NCI-H748 (cell line): ENCODE data around the gene RITA1.
"Not testable (repeated sequence)": the region's sequence is repeated elsewhere in the genome, so short reads cannot be mapped to it uniquely, and the experiment has no call there.

Experiments used
- DNase-seq: peaks from one replicate; lab custom pipeline; 2025; ENCODE audit not compliant: unreplicated experiment; lab: John Stamatoyannopoulos, UW

RITA1 gene, protein sequence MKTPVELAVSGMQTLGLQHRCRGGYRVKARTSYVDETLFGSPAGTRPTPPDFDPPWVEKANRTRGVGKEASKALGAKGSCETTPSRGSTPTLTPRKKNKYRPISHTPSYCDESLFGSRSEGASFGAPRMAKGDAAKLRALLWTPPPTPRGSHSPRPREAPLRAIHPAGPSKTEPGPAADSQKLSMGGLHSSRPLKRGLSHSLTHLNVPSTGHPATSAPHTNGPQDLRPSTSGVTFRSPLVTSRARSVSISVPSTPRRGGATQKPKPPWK

DNA sequence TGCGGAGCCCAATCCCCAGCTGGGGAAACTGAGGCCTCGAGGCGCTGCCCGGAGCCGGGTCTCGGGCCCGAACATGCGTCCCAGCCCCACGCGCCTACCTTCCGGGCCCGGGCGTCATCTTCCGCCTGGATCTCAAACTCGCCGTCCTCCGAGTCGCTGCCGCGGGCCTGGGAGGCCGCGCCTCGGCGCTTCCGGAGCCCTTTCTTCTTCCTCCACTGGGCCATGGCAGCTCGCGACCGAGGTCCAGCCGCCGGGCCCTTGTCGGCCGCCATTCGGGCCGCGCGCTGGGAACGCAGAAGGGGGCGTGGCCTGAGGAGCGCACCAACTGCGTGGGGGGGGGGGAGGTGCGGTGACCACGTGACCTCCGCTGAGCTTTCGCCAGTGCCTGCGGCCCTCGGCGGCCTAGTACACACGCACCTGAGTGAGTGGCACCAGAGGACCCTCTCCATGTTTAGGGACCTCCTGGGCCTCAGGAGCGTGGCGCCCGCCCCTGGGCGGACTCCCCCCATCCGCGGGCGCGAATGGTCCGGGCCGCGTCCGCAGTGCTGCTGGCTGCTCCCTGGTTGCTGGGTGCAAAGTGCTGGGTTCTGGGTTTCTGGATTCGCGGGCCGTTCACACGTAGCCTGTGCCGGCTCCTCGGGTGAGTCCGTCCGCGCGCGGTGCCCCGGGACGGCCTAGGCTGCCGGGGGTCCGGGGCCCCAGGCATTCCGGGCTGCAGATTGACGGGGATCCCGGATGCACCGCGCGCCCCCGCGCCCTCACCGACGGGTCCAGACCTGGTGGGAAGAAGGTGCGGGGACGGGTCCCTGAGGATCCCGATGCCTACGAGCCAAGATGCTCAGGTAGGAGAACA, at the start of gene RITA1, which contains the start of gene DDX54:
RITA1 (plus strand) TSS at position 542 of the 853 bp plus-strand sequence. CDS start 1,026 bp downstream, outside the sequence.
DDX54 (minus strand) TSS at position 299 of the 853 bp plus-strand sequence; CDS start at position 272, 27 bp downstream.
- DNase-seq, result peak; percentile 94

DNA sequence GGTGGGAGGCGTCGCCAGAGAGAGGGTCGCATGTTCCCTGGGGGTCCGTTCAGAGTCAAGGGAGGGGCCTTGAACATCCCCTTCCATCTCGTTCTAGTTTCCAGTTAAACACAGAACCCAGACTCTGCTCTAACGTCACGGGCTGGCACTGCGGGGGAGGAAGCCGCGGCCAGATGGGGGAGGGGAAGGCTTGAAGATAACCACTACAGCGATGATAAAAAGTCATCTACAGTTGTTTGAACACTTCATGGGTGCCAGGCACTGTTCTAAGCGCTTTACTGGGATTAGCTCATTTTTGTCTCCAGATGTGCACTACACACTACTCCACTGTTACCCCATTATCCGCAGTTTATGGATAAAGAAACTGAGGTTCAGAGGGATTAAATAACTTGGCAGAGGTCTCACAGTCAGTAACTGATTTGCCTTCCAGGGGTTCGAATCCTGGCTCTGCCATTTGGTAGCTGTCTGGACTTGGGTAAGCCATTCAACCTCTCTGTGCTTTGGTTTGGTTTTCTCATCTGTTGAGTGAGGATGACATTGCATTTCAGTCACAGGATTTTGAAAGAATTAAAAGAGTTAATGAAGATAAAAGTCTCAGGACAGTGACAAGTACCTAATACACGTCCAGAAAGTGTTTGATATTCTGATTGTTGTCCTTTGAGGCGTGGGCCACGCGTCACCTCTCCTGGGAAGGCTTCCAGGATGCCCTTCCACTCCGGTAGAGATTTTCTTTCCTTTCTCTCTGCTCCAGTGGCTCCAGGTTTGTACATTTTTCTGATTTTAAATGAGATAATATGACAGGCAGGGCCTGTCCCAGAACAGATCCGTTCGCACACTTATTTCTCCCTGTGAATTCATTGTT, 49.2 kb upstream of the RITA1 start:
- peak; percentile 56 for DNase-seq

DNA sequence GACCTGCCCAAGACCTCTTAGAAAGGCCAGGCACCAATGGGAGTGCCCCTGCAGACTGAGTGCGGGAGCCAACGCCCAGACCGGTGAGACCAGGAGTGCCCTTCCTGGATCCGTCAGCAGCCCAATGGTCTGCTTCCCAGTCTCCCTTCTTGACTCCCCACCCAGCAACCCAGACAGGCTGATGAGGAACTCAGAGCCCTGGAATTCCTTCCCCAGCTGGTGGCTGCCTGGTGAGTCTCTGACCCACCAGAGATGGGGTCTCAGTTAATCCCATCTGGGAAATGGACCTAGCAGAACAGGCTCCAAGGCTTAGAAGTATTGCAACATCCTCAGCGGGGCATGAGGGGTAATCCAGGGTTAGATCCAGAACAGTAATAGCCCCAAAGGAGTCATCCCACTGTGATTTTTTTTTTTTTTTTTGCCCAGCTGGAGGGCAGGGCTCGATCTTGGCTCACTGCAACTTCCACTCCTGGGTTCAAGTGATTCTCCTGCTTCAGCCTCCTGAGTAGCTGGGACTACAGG, 48.5 kb upstream of the RITA1 start:
- DNase-seq, result no peak

DNA sequence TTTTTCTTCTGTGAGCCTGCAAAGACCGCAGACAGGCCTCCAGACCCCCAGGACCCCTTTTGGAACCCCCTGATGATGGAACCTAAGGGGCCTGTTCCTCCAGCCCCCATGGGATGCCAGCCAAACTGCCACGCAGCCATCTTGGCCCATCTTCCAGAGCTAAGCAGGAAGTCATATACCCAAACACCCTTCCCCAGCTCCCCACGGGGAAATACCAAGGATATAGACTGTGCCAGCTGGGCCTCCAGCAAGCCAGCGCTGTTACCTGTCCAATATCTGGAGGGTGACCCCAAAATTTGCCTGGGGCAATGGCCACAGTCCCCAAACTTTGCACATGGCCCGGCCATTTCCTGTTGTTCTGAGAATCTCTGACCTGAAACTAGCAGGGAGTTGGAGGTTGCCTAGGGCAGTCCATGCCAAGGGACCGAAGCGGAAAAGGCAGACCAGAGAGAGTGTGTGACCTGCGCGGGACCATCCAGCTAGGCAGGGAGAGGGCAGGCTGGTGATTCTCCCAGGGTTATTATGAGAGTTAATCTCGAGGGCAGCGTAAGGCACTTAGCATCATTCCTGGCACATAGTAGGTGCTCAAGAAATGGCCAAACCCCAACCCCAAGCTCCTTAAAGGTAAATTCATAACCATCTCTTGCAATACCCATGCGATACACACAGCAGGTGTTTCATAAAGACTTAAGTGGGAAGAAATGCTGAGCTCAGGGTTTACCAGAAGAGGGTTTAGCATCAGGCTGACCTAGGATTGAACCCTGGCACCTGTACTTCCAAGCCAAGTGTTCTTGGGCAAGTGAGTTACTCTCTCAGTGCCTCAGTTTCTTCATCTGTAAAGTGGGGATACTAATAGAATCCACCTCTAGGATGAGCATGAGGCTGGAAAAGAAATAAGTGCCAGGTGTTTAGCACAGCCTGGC, 47.4 kb upstream of the RITA1 start:
- no peak for DNase-seq

DNA sequence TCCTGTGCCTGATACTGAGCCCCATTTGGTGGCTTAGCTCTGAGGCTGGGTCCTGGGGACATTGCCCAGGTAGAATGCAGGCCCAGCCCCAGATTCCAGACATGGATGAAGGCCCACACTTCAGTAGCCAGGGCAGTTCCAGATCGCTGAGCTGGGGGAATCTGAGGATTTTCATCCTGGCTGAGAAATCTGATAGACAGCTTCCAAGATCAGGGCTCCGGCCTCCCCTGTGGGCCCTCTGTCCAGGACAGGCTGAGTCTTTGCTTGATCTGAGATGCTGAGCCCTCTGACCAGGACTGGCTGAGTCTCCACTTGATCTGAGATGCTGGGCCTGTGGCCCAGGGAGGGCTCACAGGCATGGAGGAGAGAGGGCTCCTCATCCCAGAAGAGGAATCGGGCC, 46.7 kb upstream of the RITA1 start:
- no peak for DNase-seq

DNA sequence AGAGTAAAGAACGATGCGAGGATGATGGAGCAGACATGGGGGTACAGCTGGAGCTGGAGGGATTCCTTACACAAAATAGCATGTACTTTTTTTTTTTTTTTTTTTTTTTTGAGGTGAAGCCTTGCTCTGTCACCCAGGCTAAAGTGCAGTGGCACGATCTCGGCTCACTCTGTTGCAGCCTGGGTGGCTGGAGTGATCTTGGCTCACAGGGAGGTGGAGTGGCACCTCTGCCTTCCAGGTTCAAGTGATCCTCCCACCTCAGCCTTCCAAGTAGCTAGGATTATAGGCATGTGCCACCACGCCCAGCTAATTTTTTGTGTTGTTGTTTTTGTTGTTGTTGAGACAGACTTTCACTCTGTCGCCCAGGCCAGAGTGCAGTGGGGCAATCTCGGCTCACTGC, 44.8 kb upstream of the RITA1 start:
- no peak for DNase-seq

DNA sequence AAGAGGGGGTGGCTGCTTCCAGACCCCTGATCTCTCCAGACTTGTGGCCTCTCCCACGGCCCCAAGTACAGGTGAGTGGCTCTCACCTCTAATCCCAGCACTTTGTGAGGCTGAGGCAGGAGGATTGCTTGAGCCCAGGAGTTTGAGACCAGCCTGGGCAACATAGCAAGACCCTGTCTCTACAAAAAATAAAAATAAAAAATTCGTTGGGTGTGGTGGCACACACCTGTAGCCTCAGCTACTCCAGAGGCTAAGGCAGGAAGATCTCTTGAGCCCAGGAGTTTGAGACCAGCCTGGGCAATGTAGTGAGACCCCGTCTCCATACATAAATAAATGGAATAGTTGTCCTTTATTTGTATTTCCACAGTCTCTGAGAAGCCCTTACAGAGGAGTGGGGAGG, 43.8 kb upstream of the RITA1 start:
- not testable (repeated sequence) for DNase-seq

DNA sequence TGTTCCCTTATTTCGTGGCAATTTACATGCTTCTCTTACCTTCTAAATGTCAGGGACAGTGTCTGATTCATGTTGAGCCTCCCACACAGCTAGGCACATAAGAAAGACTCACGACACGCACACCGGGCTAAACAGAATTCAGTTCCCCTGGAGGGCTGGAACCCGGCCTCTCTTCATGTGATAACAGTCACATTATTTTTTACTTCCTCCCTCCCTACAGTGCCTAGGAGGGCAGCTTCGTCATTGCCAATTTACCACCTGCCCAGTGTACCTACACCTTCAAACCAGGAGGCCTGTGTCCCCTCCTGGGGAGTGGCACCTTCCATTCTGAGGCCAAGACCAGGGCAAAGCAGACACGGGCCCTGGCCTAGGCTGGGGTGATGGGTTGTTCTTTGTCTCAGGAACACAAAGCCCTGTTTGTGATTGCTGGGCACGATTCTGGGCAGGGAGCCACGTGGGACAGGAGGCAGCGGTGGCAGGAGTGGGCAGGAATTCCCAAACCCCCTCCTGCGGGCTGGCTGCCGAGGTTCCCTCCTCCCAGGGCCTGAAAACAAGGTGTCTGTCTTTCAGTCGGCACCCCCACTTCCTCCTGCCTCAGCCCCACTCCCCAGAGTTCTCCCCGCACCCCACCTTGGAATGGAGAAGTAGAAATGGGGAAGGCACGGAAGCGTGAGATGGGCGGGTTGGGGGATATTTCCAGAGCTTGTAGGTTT, 43.2 kb upstream of the RITA1 start:
- no peak for DNase-seq

DNA sequence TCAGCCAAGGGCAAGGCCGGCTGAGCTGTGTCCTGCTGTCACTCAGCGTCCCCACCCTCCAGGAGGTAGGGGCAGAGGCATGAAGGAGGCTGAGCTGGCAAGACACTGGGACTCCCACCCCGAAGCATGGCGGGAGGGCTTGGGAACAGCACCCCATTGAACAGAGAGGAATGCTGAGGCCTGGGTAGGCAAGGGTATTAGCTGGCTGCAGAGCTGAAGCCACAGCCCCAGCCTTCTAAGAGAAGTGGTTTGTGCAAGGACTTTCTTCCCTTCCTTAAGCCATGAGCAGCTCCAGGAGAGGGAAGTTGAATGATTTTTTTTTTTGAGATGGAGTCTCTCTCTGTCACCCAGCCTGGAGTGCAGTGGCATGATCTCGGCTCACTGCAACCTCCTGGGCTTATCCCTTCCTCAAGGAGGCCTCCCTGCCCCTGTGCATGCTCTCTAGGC, 42.6 kb upstream of the RITA1 start:
- no peak for DNase-seq

DNA sequence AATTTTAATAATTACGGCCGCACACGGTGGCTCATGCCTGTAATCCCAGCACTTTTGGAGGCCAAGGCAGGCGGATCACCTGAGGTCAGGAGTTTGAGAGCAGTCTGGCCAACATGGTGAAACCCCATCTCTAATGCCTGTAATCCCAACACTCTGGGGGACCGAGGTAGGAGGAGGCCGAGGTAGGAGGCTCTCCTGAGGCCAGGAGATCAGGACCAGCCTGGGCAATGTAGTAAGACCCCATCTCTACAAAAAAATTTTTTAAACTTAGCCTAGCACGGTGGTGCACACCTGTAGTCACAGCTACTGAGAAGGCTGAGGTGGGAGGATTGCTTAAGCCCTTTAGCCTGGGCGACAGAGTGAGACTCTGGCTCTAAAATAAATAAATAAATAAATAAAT, 41.6 kb upstream of the RITA1 start:
- no peak for DNase-seq

DNA sequence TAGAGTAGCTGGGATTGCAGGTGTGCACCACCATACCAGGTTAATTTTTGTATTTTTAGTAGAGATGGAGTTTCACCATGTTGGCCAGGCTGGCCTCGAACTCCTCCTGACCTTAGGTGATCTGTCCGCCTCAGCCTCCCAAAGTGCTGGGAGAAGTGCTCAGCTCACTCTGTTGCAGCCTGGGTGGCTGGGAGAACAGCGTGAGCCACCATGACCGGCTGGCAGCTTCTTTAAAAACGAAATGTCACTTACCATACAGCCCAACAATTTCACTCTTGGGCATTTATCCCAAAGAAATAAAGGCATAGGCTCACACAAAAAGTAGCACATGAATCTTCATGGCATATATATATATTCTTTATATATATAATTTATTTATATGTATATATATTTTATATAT, 40.7 kb upstream of the RITA1 start:
- no peak for DNase-seq

DNA sequence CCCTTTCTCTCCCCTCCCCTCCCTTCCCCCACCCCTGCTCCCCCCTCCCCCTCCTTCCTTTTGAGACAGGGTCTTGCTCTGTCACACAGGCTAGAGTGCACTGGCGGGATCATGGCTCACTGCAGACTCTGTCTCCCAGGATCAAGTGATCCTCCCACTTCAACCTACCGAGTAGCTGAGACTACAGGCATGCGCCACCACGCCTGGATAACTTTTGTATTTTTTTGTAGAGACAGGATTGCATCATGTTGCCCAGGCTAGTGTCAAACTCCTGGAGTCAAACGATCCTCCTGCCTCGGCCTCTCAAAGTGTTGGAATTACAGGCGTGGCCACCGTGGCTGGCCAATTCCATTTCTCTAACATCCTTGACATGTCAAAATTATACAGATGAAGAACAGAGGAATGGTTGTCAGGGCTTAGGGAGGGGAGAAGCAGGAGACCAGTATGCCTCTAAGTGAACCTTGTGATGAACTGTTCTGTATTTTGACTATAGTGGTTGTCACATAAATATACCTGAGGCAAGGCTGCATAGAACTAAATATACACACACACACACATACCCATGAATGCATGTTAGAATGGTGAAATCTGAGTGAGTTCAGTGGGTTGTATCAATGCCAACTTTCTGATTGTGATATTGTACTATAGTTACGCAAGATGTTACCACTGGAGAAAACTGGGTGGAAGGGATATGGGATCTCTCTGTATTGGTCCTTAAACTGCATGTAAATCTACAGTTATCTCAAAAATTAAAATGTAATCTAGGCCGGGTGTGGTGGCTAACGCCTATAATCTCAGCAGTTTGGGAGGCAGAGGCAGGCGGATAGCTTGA, 39.6 kb upstream of the RITA1 start:
- DNase-seq, result no peak

DNA sequence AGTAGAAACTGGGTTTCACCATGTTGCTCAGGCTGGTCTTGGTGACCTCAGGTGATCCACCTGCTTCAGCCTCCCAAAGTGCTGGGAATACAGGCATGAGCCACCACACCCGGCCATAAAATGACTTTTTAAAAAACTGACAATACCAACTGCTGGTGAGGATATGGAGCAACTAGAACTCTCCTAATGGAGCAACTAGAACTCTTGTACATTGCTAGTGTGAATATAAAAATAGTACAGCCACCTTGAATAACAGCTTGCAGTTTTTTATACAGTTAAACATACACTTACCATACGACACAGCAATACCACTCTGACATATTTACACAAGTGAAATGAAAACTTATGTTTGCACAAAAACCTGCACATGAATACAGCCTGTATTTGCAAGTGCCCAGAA, 38.5 kb upstream of the RITA1 start:
- no peak for DNase-seq

DNA sequence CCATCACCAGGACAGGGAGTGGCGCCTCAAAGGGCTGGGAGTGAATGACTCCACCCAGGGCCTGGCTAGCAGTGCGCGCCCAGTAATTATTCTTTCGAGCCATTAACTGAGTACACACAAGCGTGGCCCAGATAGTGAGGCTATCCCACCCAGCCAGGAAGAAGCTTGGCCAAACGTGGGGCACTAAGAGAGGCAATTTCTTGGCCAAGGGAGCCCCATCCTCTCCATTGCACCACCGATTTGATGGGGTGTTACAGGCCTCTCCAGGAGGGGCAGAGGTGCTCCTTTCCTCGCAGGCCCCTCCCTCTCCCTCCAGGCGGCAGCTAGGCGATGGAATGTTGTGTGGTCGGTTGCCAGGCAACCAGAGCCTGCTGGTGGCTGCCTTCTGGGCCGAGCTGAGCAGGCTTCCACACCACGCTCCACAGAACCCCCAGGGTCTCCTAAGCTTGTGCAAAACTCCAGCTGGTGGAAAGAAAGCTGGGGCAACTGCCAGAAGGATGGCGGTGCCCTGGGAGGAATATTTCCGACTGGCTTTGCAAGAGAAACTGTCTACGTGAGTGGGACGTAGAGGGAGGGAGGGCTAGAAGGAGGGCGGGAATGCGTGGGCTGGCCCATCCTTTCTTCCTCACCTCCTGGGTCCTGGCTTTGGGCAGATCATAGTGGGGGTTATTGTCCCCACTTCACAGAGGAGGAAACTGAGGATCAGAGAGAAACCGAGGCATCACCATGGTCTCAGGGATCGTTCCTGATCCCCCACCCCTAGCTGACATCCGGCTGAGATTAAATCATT, 36.0 kb upstream of the RITA1 start, which contains the start of gene CFAP73:
CFAP73 (plus strand) TSS at position 364 of the 790 bp plus-strand sequence; CDS start at position 498, 134 bp downstream.
- peak; percentile 90 for DNase-seq

DNA sequence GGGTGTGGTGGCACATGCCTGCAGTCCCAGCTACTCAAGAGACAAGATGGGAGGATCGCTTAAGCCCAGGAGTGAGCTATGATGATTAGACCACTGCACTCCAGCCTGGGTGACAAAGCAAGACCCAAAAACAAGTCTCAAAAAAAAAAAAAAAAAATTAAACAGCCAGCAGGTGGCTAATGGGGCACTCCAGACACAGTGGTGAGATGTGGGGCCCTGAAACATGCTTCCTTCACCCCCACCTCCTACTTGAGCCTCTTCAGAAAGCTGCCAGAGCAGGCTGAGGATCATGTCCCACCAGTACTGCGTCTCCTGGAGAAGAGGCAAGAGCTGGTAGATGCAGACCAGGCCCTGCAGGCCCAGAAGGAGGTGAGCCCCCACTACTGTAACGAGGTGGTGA, 33.9 kb upstream of the RITA1 start:
- no peak for DNase-seq

DNA sequence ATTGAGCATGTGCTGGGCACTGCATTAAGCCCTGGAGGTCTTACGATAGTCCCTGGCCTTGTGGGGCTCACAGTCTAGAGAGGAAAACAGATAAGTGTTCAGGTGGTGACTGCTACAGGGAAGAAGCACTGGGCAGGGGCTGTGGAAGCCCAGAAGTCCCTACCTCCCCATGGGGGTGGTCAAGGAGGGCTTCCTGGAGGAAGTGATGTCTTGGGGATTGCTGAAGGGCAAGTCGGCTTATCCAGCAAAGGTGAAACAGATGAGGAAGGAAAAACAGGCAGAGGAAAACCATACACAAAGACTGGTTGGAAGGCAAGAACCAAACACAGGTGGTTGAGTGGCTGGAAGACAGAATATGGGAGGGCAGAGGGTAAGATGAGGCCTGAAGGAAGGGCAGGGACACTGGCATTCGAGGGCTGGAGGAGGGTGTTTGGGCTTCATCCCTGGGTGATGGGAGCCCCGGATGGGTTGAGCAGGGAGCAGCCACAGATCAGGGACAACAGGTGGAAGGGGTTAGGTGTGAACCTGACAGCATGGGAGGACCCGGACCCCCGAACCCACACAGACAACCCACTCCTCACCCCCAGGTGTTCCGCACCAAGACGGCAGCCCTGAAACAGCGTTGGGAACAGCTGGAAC, 33.2 kb upstream of the RITA1 start:
- DNase-seq, result no peak
